PC-9 (cell line): ENCODE measurements around the gene TMEM135. TPM values are rescaled to one million over a fixed set of nuclear protein-coding genes. Genes with fewer than 3 reads are reported as not detected.

ENCODE experiments used
- BruUV-seq: library from RNA; stranded (reverse); fragments of 400-500 nt; replicated peaks from 2 replicates; lab custom pipeline; 2021; lab: Mats Ljungman, UMichigan
- CTCF ChIA-PET: fragments of 300-600 bp; sonication (Branson Sonifier 250); formaldehyde crosslinking; loops from one replicate; lab custom pipeline; 2022; ENCODE audit warnings: antibody characterized with exemption; lab: Charles Lee
- POLR2A ChIA-PET: fragments of 300-600 bp; sonication (Branson Sonifier 250); formaldehyde crosslinking; loops from one replicate; lab custom pipeline; 2022; ENCODE audit warnings: antibody characterized with exemption; ENCODE audit not compliant: unreplicated experiment; lab: Charles Lee
- DNase-seq, 2 experiments: peaks; one replicate each; pipeline versions ENCODE4 v3.0.0 to v3.0.0-alpha.2; 2015 to 2022; ENCODE audit warnings: mixed read lengths in 1 of 2
- H2AFZ ChIP-seq: fragments of 200-600 bp; sonication (generic); 2 replicates; pipeline ENCODE4 v1.8.1; 2017; ENCODE audit warnings: antibody characterized with exemption
- H3F3A ChIP-seq: fragments of 200-600 bp; sonication (generic); 2 replicates; pipeline ENCODE4 v1.8.1; 2017; ENCODE audit warnings: antibody characterized with exemption, mild to moderate bottlenecking, low read depth; ENCODE audit not compliant: insufficient read depth
- H3K27ac ChIP-seq: fragments of 200-600 bp; sonication (generic); 2 replicates; pipeline ENCODE4 v1.6.1; 2016; ENCODE audit warnings: mixed run types
- H3K27me3 ChIP-seq: fragments of 200-600 bp; sonication (generic); 2 replicates; pipeline ENCODE4 v1.6.1; 2016; ENCODE audit warnings: low read depth, mixed run types; ENCODE audit not compliant: insufficient read depth
- H3K36me3 ChIP-seq: fragments of 200-600 bp; sonication (generic); 2 replicates; pipeline ENCODE4 v1.6.1; 2016; ENCODE audit warnings: low read depth, mixed run types
- H3K4me1 ChIP-seq: fragments of 200-600 bp; sonication (generic); replicated peaks from 2 replicates; pipeline ENCODE4 v1.6.1; 2016; ENCODE audit warnings: mixed run types; ENCODE audit not compliant: insufficient read depth
- H3K4me2 ChIP-seq: fragments of 200-600 bp; sonication (generic); 2 replicates; pipeline ENCODE4 v1.6.1; 2017; ENCODE audit warnings: mixed run types
- H3K4me3 ChIP-seq: fragments of 200-600 bp; sonication (generic); 2 replicates; pipeline ENCODE4 v1.6.1; 2016; ENCODE audit warnings: mixed run types
- H3K79me2 ChIP-seq: fragments of 200-600 bp; sonication (generic); 2 replicates; pipeline ENCODE4 v1.6.1; 2017; ENCODE audit warnings: low read depth, mixed run types
- H3K9me2 ChIP-seq: fragments of 200-600 bp; sonication (generic); 2 replicates; pipeline ENCODE4 v1.8.1; 2017; ENCODE audit warnings: mild to moderate bottlenecking; ENCODE audit not compliant: insufficient read depth
- H3K9me3 ChIP-seq: fragments of 200-600 bp; sonication (generic); 2 replicates; pipeline ENCODE4 v1.8.1; 2016; ENCODE audit warnings: low read depth; ENCODE audit not compliant: insufficient read depth
- H4K20me1 ChIP-seq: fragments of 200-600 bp; sonication (generic); 2 replicates; pipeline ENCODE4 v1.8.1; 2017; ENCODE audit not compliant: insufficient read depth
- EZH2 ChIP-seq: fragments of 200-600 bp; sonication (generic); IDR thresholded peaks from 2 replicates; pipeline ENCODE4 v1.8.0; 2017; ENCODE audit warnings: antibody characterized with exemption, low read depth
- intact Hi-C: fragments of 100-400 bp; cut with micrococcal nuclease; formaldehyde crosslinking; loops from one replicate; pipeline ENCODE4 v1.10.0; 2022; ENCODE audit not compliant: unreplicated experiment
- total RNA-seq: library from RNA; stranded (reverse); gene quantifications from 2 replicates; pipeline ENCODE4 v1.2.3, GENCODE V29; 2021
- TF ChIP-seq, protein P1 (sequence below): fragments of 200-600 bp; sonication (generic); conservative IDR thresholded peaks from 2 replicates; pipeline ENCODE4 v1.6.1; 2017; ENCODE audit warnings: mixed run types, antibody characterized with exemption, mild to moderate bottlenecking, moderate library complexity

Gene TMEM135
- total RNA-seq, 1 experiment from 2014 or later: 42.0 TPM

GRCh38 chr11:87046824-87047223 is 9.1 kb downstream of the TMEM135 start:
- no peak for TF ChIP-seq EZH2
- TF ChIP-seq, protein P1, sequence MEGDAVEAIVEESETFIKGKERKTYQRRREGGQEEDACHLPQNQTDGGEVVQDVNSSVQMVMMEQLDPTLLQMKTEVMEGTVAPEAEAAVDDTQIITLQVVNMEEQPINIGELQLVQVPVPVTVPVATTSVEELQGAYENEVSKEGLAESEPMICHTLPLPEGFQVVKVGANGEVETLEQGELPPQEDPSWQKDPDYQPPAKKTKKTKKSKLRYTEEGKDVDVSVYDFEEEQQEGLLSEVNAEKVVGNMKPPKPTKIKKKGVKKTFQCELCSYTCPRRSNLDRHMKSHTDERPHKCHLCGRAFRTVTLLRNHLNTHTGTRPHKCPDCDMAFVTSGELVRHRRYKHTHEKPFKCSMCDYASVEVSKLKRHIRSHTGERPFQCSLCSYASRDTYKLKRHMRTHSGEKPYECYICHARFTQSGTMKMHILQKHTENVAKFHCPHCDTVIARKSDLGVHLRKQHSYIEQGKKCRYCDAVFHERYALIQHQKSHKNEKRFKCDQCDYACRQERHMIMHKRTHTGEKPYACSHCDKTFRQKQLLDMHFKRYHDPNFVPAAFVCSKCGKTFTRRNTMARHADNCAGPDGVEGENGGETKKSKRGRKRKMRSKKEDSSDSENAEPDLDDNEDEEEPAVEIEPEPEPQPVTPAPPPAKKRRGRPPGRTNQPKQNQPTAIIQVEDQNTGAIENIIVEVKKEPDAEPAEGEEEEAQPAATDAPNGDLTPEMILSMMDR: no peak
- H3K27me3 ChIP-seq: no peaks in the 10 kb centered on the region
- ChIA-PET CTCF (no interaction called here), POLR2A (interaction anchor here (0.6 kb wide), 1 partner anchor 10 kb away, joined by 5 read pairs; no protein-coding TSS in a partner anchor)
- H3K79me2 ChIP-seq: peaks cover 44% of the 10 kb centered on the region
- intact Hi-C loops: no loop called here
- H3K27ac ChIP-seq: no peak overlapping the region
- no peaks in the 10 kb centered on the region; the same call in 1 of the 2 replicates for H3K9me3 ChIP-seq
- H3K36me3 ChIP-seq: peaks cover 36% of the 10 kb centered on the region
- H2AFZ ChIP-seq: no peak overlapping the region
- H4K20me1 ChIP-seq: no peaks in the 10 kb centered on the region; the same call in 1 of the 2 replicates
- H3F3A ChIP-seq: no peaks in the 10 kb centered on the region
- no peak overlapping the region for H3K4me3 ChIP-seq
- H3K9me2 ChIP-seq: no peaks in the 10 kb centered on the region
- H3K4me1 ChIP-seq: no peaks in the 10 kb centered on the region
- no peak overlapping the region for H3K4me2 ChIP-seq
- DNase-seq: no peak
- no TSS peak for BruUV-seq

- H3K27ac ChIP-seq: no peak overlapping the region
- peaks cover 3% of the 10 kb centered on the region; the same call in 1 of the 2 replicates for H3K9me3 ChIP-seq
- TF ChIP-seq EZH2: no peak
- TF ChIP-seq, protein P1: no peak
- no peak for DNase-seq
- POLR2A ChIA-PET: no interaction called here
- no peaks in the 10 kb centered on the region for H4K20me1 ChIP-seq
- H3K9me2 ChIP-seq: no peaks in the 10 kb centered on the region
- H3K79me2 ChIP-seq: peaks cover 19% of the 10 kb centered on the region
- BruUV-seq: no TSS peak
- H3K4me1 ChIP-seq: no peaks in the 10 kb centered on the region
- no peaks in the 10 kb centered on the region for H3F3A ChIP-seq
- intact Hi-C loops: no loop called here
- no peak overlapping the region for H2AFZ ChIP-seq
- H3K27me3 ChIP-seq: no peaks in the 10 kb centered on the region
- no peaks in the 10 kb centered on the region for H3K36me3 ChIP-seq
- H3K4me2 ChIP-seq: no peak overlapping the region
- CTCF ChIA-PET: no interaction called here
- H3K4me3 ChIP-seq: no peak overlapping the region
These were observed 18.4 kb downstream of the TMEM135 start for GRCh38 chr11:87056091-87056490.

DNA sequence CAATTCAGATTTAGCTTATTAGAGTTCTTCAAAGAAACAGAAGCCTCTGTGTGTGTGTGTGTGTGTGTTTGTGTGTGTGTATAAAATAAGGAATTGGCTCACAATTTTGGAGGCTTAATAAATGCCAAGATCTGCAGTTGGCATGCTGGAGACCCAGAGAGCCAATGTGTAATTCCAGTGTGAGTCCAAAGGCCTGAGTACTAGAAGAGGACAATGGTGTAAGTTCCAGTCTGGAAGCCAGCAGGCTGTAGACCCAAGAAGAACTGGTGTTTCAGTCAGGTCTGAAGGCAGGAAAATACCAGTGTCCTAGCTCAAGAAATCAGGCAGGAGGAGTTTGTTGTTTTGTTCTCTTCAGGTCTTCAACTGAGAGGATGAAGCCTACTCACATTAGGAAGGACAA is 20.0 kb downstream of the TMEM135 start:
- no peaks in the 10 kb centered on the region for H4K20me1 ChIP-seq
- H3F3A ChIP-seq: no peaks in the 10 kb centered on the region
- CTCF ChIA-PET: no interaction called here
- no peak for DNase-seq
- peaks cover 25% of the 10 kb centered on the region for H3K79me2 ChIP-seq
- TF ChIP-seq EZH2: no peak
- TF ChIP-seq, protein P1: no peak
- no peak overlapping the region for H3K4me3 ChIP-seq
- POLR2A ChIA-PET: no interaction called here
- intact Hi-C loops: no loop called here
- H3K36me3 ChIP-seq: 0 out of 2 replicates have a peak, but pooled peaks cover under 1% of the 10 kb centered on the region
- H3K9me3 ChIP-seq: peaks cover 3% of the 10 kb centered on the region; the same call in 1 of the 2 replicates
- no peak overlapping the region for H2AFZ ChIP-seq
- no peaks in the 10 kb centered on the region for H3K4me1 ChIP-seq
- H3K4me2 ChIP-seq: no peak overlapping the region
- no peaks in the 10 kb centered on the region for H3K27me3 ChIP-seq
- no TSS peak for BruUV-seq
- H3K9me2 ChIP-seq: no peaks in the 10 kb centered on the region
- H3K27ac ChIP-seq: no peak overlapping the region
